ENCODE results near the gene CENPB. TPM values are rescaled to one million over a fixed set of nuclear protein-coding genes. Genes with fewer than 3 reads are reported as not detected.

The CENPB gene
- total RNA-seq, 6 donors from 2014 or later, result 56.6 to 125 (median 89.7) TPM

Other genes with a start within 250 kb of the CENPB start
- not detected for gene GFRA4, start 123.3 kb downstream of the CENPB start, total RNA-seq
- 10 to 100 TPM in 3 of 6 donors, 1 to 10 TPM in 3; 2.3 to 26.2 (median 10.5) TPM for gene ADAM33, start 104.7 kb downstream of the CENPB start, total RNA-seq
- 10 to 100 TPM; 14.4 to 69.9 (median 60.7) TPM for gene SIGLEC1, start 74.1 kb downstream of the CENPB start, total RNA-seq
- 10 to 100 TPM; 18.4 to 53.7 (median 21.5) TPM for gene HSPA12B, start 54.1 kb downstream of the CENPB start, total RNA-seq
- gene ADISSP, start 19.0 kb downstream of the CENPB start, total RNA-seq, result 10 to 100 TPM in 5 of 6 donors, 1 to 10 TPM in 1; 6.7 to 41.9 (median 39.1) TPM
- gene SPEF1, start 5.3 kb downstream of the CENPB start, total RNA-seq, result 10 to 100 TPM in 1 of 6 donors, 1 to 10 TPM in 4, under 1 TPM in 1; 0.34 to 15.1 (median 5.4) TPM
- 100 to 1,000 TPM in 3 of 6 donors, 10 to 100 TPM in 3; 45.5 to 151 (median 99.1) TPM for gene CDC25B, start 9.6 kb upstream of the CENPB start, total RNA-seq
- gene AP5S1, start 33.8 kb upstream of the CENPB start, total RNA-seq, result 10 to 100 TPM in 5 of 6 donors, 1 to 10 TPM in 1; 9.4 to 20.8 (median 14.7) TPM
- 10 to 100 TPM; 31.0 to 54.5 (median 39.9) TPM for gene MAVS, start 60.1 kb upstream of the CENPB start, total RNA-seq
- gene PANK2, start 102.6 kb upstream of the CENPB start, total RNA-seq, result 10 to 100 TPM; 34.3 to 58.7 (median 50.4) TPM
- gene RNF24, start 228.8 kb upstream of the CENPB start, total RNA-seq, result 10 to 100 TPM; 12.0 to 28.8 (median 19.3) TPM